SK-N-SH treated with all-trans-retinoic acid at 6 μM for 48 hours (cell line): Measurements from ENCODE around the gene NFASC.

Experiments used
- ATAC-seq: fragments of 200-7000 bp; cut with Tn5 transposase; 3 replicates; pipeline ENCODE4 v1.9.1; 2020; ENCODE audit warnings: mild to moderate bottlenecking, moderate library complexity
- BACH2 ChIP-seq: fragments of 250-450 bp; sonication (Bioruptor Pico); IDR thresholded peaks from 2 replicates; pipeline ENCODE4 v1.9.0; 2021; ENCODE audit warnings: mild to moderate bottlenecking, borderline replicate concordance
- CSDC2 ChIP-seq: fragments of 250-450 bp; sonication (Bioruptor Pico); IDR thresholded peaks from 2 replicates; pipeline ENCODE4 v1.5.0; 2020; ENCODE audit warnings: mild to moderate bottlenecking, moderate library complexity
- OSR1 ChIP-seq: fragments of 250-450 bp; sonication (Bioruptor Pico); IDR thresholded peaks from 2 replicates; pipeline ENCODE4 v1.8.0; 2022; ENCODE audit warnings: moderate library complexity, mild to moderate bottlenecking, inconsistent platforms
- PPARA ChIP-seq: fragments of 250-450 bp; sonication (Bioruptor Pico); IDR thresholded peaks from 2 replicates; pipeline ENCODE4 v1.5.0; 2020; ENCODE audit warnings: mild to moderate bottlenecking, borderline replicate concordance
- RARB ChIP-seq: fragments of 250-450 bp; sonication (Bioruptor Pico); IDR thresholded peaks from 2 replicates; pipeline ENCODE4 v1.8.0; 2021; ENCODE audit warnings: mild to moderate bottlenecking, moderate library complexity
- SNAI2 ChIP-seq: fragments of 250-450 bp; sonication (Bioruptor Pico); IDR thresholded peaks from 2 replicates; pipeline ENCODE4 v1.5.0; 2020; ENCODE audit warnings: mild to moderate bottlenecking, moderate library complexity
- ZFP3 ChIP-seq: fragments of 250-450 bp; sonication (Bioruptor Pico); IDR thresholded peaks from 2 replicates; pipeline ENCODE4 v1.5.0; 2020; ENCODE audit warnings: mild to moderate bottlenecking, moderate library complexity
- ZNF565 ChIP-seq: fragments of 450-650 bp; formaldehyde crosslinking; conservative IDR thresholded peaks from 2 replicates; pipeline ENCODE4 v1.5.0; 2020; ENCODE audit warnings: low read depth, mild to moderate bottlenecking, moderate library complexity
- ZNF70 ChIP-seq: fragments of 450-650 bp; formaldehyde crosslinking; IDR thresholded peaks from 2 replicates; pipeline ENCODE4 v1.5.0; 2020; ENCODE audit warnings: mild to moderate bottlenecking, moderate library complexity
- TF ChIP-seq, protein P1 (sequence below): fragments of 250-450 bp; sonication (Bioruptor Pico); IDR thresholded peaks from 2 replicates; pipeline ENCODE4 v1.8.0; 2021; ENCODE audit warnings: low read depth, mild to moderate bottlenecking, moderate library complexity, borderline replicate concordance
- TF ChIP-seq, protein P2 (sequence below): fragments of 250-450 bp; sonication (Bioruptor Pico); IDR thresholded peaks from 2 replicates; pipeline ENCODE4 v1.5.1; 2020; ENCODE audit warnings: low read depth, mild to moderate bottlenecking, moderate library complexity
- TF ChIP-seq, protein P3 (sequence below): fragments of 250-450 bp; sonication (Bioruptor Pico); IDR thresholded peaks from 2 replicates; pipeline ENCODE4 v1.5.1; 2021; ENCODE audit warnings: mild to moderate bottlenecking, moderate library complexity
- TF ChIP-seq, protein P4 (sequence below): fragments of 250-450 bp; sonication (Bioruptor Pico); IDR thresholded peaks from 2 replicates; pipeline ENCODE4 v1.5.0; 2020; ENCODE audit warnings: mild to moderate bottlenecking, moderate library complexity

NFASC gene

DNA sequence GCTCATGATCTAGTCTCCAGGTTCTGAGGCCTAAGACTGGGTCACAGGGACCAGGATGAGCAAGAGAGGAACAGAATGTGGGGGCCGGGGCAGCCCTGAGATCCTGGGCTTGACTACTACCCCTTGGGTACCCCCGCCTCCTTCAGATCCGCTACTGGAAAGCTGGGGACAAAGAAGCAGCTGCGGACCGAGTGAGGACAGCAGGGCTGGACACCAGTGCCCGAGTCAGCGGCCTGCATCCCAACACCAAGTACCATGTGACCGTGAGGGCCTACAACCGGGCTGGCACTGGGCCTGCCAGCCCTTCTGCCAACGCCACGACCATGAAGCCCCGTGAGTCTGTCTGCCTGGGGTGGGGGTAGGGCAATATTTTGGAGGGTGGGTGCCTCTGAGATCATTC, 201.1 kb downstream of the NFASC start:
- TF ChIP-seq, protein P1, sequence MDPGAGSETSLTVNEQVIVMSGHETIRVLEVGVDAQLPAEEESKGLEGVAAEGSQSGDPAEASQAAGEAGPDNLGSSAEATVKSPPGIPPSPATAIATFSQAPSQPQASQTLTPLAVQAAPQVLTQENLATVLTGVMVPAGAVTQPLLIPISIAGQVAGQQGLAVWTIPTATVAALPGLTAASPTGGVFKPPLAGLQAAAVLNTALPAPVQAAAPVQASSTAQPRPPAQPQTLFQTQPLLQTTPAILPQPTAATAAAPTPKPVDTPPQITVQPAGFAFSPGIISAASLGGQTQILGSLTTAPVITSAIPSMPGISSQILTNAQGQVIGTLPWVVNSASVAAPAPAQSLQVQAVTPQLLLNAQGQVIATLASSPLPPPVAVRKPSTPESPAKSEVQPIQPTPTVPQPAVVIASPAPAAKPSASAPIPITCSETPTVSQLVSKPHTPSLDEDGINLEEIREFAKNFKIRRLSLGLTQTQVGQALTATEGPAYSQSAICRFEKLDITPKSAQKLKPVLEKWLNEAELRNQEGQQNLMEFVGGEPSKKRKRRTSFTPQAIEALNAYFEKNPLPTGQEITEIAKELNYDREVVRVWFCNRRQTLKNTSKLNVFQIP (CRISPR knock-in tag) = no peak
- TF ChIP-seq, protein P2, sequence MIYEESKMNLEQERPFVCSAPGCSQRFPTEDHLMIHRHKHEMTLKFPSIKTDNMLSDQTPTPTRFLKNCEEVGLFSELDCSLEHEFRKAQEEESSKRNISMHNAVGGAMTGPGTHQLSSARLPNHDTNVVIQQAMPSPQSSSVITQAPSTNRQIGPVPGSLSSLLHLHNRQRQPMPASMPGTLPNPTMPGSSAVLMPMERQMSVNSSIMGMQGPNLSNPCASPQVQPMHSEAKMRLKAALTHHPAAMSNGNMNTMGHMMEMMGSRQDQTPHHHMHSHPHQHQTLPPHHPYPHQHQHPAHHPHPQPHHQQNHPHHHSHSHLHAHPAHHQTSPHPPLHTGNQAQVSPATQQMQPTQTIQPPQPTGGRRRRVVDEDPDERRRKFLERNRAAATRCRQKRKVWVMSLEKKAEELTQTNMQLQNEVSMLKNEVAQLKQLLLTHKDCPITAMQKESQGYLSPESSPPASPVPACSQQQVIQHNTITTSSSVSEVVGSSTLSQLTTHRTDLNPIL = no peak
- TF ChIP-seq ZNF70 (CRISPR knock-in tag) = no peak
- TF ChIP-seq ZFP3 (CRISPR knock-in tag) = no peak
- TF ChIP-seq SNAI2 (CRISPR knock-in tag) = no peak
- no peak for TF ChIP-seq PPARA (CRISPR knock-in tag)
- no peak for TF ChIP-seq BACH2 (CRISPR knock-in tag)
- no peak for TF ChIP-seq OSR1 (CRISPR knock-in tag)
- TF ChIP-seq, protein P3, sequence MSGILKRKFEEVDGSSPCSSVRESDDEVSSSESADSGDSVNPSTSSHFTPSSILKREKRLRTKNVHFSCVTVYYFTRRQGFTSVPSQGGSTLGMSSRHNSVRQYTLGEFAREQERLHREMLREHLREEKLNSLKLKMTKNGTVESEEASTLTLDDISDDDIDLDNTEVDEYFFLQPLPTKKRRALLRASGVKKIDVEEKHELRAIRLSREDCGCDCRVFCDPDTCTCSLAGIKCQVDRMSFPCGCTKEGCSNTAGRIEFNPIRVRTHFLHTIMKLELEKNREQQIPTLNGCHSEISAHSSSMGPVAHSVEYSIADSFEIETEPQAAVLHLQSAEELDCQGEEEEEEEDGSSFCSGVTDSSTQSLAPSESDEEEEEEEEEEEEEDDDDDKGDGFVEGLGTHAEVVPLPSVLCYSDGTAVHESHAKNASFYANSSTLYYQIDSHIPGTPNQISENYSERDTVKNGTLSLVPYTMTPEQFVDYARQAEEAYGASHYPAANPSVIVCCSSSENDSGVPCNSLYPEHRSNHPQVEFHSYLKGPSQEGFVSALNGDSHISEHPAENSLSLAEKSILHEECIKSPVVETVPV (CRISPR knock-in tag) = no peak
- no peak for TF ChIP-seq CSDC2 (CRISPR knock-in tag)
- no peak for TF ChIP-seq ZNF565 (CRISPR knock-in tag)
- no peak for ATAC-seq

DNA sequence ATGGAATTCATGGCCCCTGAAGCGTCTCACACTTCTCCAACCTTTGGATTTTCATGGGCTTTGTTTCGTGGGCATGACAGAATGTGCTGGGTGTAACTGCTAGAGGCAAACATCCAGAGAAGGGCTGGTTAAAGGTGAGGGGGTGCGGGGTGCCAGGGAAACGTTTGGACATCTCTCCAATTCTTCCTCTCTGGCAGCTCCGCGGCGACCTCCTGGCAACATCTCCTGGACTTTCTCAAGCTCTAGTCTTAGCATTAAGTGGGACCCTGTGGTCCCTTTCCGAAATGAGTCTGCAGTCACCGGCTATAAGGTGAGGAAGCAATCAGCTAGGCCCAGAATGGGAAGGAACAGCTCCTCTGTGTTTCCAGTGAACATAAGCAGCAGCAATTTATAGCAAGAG, 201.6 kb downstream of the NFASC start:
- TF ChIP-seq, protein P4, sequence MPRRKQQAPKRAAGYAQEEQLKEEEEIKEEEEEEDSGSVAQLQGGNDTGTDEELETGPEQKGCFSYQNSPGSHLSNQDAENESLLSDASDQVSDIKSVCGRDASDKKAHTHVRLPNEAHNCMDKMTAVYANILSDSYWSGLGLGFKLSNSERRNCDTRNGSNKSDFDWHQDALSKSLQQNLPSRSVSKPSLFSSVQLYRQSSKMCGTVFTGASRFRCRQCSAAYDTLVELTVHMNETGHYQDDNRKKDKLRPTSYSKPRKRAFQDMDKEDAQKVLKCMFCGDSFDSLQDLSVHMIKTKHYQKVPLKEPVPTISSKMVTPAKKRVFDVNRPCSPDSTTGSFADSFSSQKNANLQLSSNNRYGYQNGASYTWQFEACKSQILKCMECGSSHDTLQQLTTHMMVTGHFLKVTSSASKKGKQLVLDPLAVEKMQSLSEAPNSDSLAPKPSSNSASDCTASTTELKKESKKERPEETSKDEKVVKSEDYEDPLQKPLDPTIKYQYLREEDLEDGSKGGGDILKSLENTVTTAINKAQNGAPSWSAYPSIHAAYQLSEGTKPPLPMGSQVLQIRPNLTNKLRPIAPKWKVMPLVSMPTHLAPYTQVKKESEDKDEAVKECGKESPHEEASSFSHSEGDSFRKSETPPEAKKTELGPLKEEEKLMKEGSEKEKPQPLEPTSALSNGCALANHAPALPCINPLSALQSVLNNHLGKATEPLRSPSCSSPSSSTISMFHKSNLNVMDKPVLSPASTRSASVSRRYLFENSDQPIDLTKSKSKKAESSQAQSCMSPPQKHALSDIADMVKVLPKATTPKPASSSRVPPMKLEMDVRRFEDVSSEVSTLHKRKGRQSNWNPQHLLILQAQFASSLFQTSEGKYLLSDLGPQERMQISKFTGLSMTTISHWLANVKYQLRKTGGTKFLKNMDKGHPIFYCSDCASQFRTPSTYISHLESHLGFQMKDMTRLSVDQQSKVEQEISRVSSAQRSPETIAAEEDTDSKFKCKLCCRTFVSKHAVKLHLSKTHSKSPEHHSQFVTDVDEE (CRISPR knock-in tag) = no peak
- no peak for TF ChIP-seq RARB
- TF ChIP-seq, protein P2 = no peak
- TF ChIP-seq, protein P1 (CRISPR knock-in tag) = no peak
- ATAC-seq = no peak
